GM23338 (cell line): ENCODE data around the gene PNMA8B. TPM values are rescaled to one million over a fixed set of nuclear protein-coding genes. Genes with fewer than 3 reads are reported as not detected.

Experiments used
- ATAC-seq: fragments of 200-7000 bp; cut with Tn5 transposase; 3 replicates; pipeline ENCODE4 v1.9.1; 2020
- DNase-seq: peaks from one replicate; pipeline ENCODE4 v3.0.0-alpha.2; 2015; ENCODE audit warnings: low spot score
- H2AFZ ChIP-seq: fragments of 200-600 bp; sonication (generic); 2 replicates; pipeline ENCODE4 v1.8.0; 2016; ENCODE audit warnings: antibody characterized with exemption, mild to moderate bottlenecking, moderate library complexity
- H3F3A ChIP-seq: fragments of 200-600 bp; sonication (generic); replicated peaks from 2 replicates; pipeline ENCODE4 v1.8.0; 2017; ENCODE audit warnings: antibody characterized with exemption, mixed run types, low read depth
- H3K27ac ChIP-seq: fragments of 200-600 bp; sonication (generic); 2 replicates; pipeline ENCODE4 v1.6.1; 2016; ENCODE audit warnings: low read depth
- H3K27me3 ChIP-seq: fragments of 200-600 bp; sonication (generic); 2 replicates; pipeline ENCODE4 v1.8.0; 2016; ENCODE audit warnings: mild to moderate bottlenecking, mixed run types, moderate library complexity; ENCODE audit not compliant: insufficient read depth
- H3K36me3 ChIP-seq: fragments of 200-600 bp; sonication (generic); 2 replicates; pipeline ENCODE4 v1.8.0; 2016; ENCODE audit warnings: mild to moderate bottlenecking; ENCODE audit not compliant: insufficient read depth
- H3K4me1 ChIP-seq: fragments of 200-600 bp; sonication (generic); 2 replicates; pipeline ENCODE4 v1.8.0; 2016; ENCODE audit warnings: mild to moderate bottlenecking, moderate library complexity; ENCODE audit not compliant: insufficient read depth
- H3K4me2 ChIP-seq: fragments of 200-600 bp; sonication (generic); 2 replicates; pipeline ENCODE4 v1.7.1; 2017; ENCODE audit warnings: mixed run types
- H3K4me3 ChIP-seq: fragments of 200-600 bp; sonication (generic); 2 replicates; pipeline ENCODE4 v1.6.1; 2016; ENCODE audit warnings: mixed run types
- H3K79me2 ChIP-seq: fragments of 200-600 bp; sonication (generic); replicated peaks from 2 replicates; pipeline ENCODE4 v1.8.0; 2017; ENCODE audit warnings: mild to moderate bottlenecking; ENCODE audit not compliant: insufficient read depth
- H3K9me2 ChIP-seq: fragments of 200-600 bp; sonication (generic); 2 replicates; pipeline ENCODE4 v1.8.0; 2017; ENCODE audit not compliant: insufficient read depth
- H4K20me1 ChIP-seq: fragments of 200-600 bp; sonication (generic); replicated peaks from 2 replicates; pipeline ENCODE4 v1.8.0; 2017; ENCODE audit warnings: mild to moderate bottlenecking; ENCODE audit not compliant: insufficient read depth
- H3K27ac Mint-ChIP-seq: 2 replicates; pipeline ENCODE4 v1.8.0; 2020; ENCODE audit warnings: inconsistent platforms, mild to moderate bottlenecking, moderate library complexity, mixed read lengths
- H3K27me3 Mint-ChIP-seq: 3 replicates; pipeline ENCODE4 v1.8.0; 2022; ENCODE audit warnings: low read depth, mild to moderate bottlenecking, moderate library complexity, mixed read lengths, inconsistent platforms; ENCODE audit not compliant: insufficient read depth, poor library complexity
- H3K36me3 Mint-ChIP-seq: 3 replicates; pipeline ENCODE4 v1.8.0; 2021; ENCODE audit warnings: low read depth, mild to moderate bottlenecking, inconsistent platforms, moderate library complexity, mixed read lengths
- H3K4me1 Mint-ChIP-seq: 3 replicates; pipeline ENCODE4 v1.8.0; 2020; ENCODE audit warnings: mild to moderate bottlenecking, inconsistent platforms, mixed read lengths
- H3K4me3 Mint-ChIP-seq: 3 replicates; pipeline ENCODE4 v1.8.0; 2021; ENCODE audit warnings: moderate library complexity, mild to moderate bottlenecking, inconsistent platforms, mixed read lengths
- H3K9me3 Mint-ChIP-seq: 3 replicates; pipeline ENCODE4 v1.8.0; 2020; ENCODE audit warnings: moderate library complexity, mild to moderate bottlenecking, inconsistent platforms, mixed read lengths
- CREB1 ChIP-seq: fragments of 250-450 bp; sonication (Bioruptor Pico); IDR thresholded peaks from 2 replicates; pipeline ENCODE4 v1.5.0; 2020; ENCODE audit warnings: low read depth, mild to moderate bottlenecking, moderate library complexity
- CTCF ChIP-seq, 2 experiments: fragments of 200-600 bp in 1 of 2; sonication (generic) in 1 of 2; conservative IDR thresholded peaks; 2 replicates each; pipeline versions ENCODE4 v1.5.1 to v1.6.1; 2016 to 2017; ENCODE audit warnings: antibody characterized with exemption in 2 of 2, low read depth in 2 of 2, mild to moderate bottlenecking in 2 of 2, moderate library complexity in 1 of 2
- EZH2 ChIP-seq: fragments of 200-600 bp; sonication (generic); IDR thresholded peaks from one replicate; pipeline ENCODE4 v1.8.0; 2017; ENCODE audit warnings: antibody characterized with exemption, mild to moderate bottlenecking, low read depth; ENCODE audit not compliant: unreplicated experiment
- EZH2phosphoT487 ChIP-seq: fragments of 200-600 bp; sonication (generic); IDR thresholded peaks from one replicate; pipeline ENCODE4 v1.8.1; 2018; ENCODE audit warnings: antibody characterized with exemption; ENCODE audit not compliant: unreplicated experiment
- JUNB ChIP-seq: IDR thresholded peaks from one replicate; pipeline ENCODE4 v1.6.1; 2016; ENCODE audit warnings: antibody characterized with exemption; ENCODE audit not compliant: unreplicated experiment
- NANOG ChIP-seq: IDR thresholded peaks from 2 replicates; pipeline ENCODE4 v1.6.1; 2016; ENCODE audit warnings: antibody characterized with exemption, borderline replicate concordance
- POLR2AphosphoS5 ChIP-seq: IDR thresholded peaks from 2 replicates; pipeline ENCODE4 v1.6.1; 2016; ENCODE audit warnings: antibody characterized with exemption, low read depth
- STAT1 ChIP-seq: IDR thresholded peaks from one replicate; pipeline ENCODE4 v1.6.1; 2016; ENCODE audit warnings: antibody characterized with exemption; ENCODE audit not compliant: unreplicated experiment
- ZNF114 ChIP-seq: fragments of 250-450 bp; sonication (Bioruptor Pico); IDR thresholded peaks from 2 replicates; pipeline ENCODE4 v1.5.0; 2020; ENCODE audit warnings: mild to moderate bottlenecking, moderate library complexity
- ZNF331 ChIP-seq: fragments of 250-450 bp; sonication (Bioruptor Pico); IDR thresholded peaks from 2 replicates; pipeline ENCODE4 v1.5.0; 2020; ENCODE audit warnings: low read depth, mild to moderate bottlenecking, moderate library complexity
- ZNF462 ChIP-seq: fragments of 250-450 bp; sonication (Bioruptor Pico); IDR thresholded peaks from 2 replicates; pipeline ENCODE4 v1.5.0; 2020; ENCODE audit warnings: mild to moderate bottlenecking, moderate library complexity
- polyA plus RNA-seq: library from polyadenylated mRNA; unstranded; fragments of >200 nt; fragmentation: Nextera tagmentation; extraction: Ambion mirVana; gene quantifications from 2 replicates; pipeline ENCODE4 v1.2.1, GENCODE V29; 2016
- total RNA-seq: library from RNA; depleted of rRNA; stranded (reverse); fragments of >200 nt; shearing (Covaris generic); gene quantifications from 2 replicates; pipeline ENCODE4 v1.2.3, GENCODE V29; 2014
- TF ChIP-seq, protein P1 (sequence below): IDR thresholded peaks from one replicate; pipeline ENCODE4 v1.6.1; 2018; ENCODE audit warnings: antibody characterized with exemption; ENCODE audit not compliant: unreplicated experiment
- TF ChIP-seq, protein P2 (sequence below): IDR thresholded peaks from 2 replicates; pipeline ENCODE4 v1.6.1; 2016; ENCODE audit warnings: antibody characterized with exemption

Gene PNMA8B
- total and polyA plus RNA-seq, 2 experiments from 2014 or later, result 0.44 to 1.7 TPM

DNA sequence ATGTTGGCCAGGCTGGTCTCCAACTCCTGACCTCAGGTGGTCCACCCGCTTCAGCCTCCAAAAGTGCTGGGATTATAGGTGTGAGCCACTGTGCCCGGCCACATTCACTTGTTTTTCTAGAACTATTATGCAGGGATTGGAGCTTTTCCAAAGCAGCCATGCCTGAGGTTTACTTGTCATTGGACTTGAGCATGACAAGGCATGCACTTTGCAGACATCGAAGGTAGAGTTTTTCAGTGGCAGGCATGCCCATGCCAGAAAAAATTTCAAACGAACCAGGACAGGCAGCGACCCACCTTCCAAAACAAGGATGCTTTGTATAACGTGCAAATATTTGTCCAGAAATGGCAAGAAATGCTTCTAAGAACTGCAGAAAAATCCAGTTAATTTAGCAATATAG is 42.0 kb downstream of the PNMA8B start:
- DNase-seq (no peak), ATAC-seq (no peak)
- H3K27ac ChIP-seq, result no peak overlapping the region
- no peaks in the 10 kb centered on the region for H3K4me1 ChIP-seq
- no peaks in the 10 kb centered on the region for H3K79me2 ChIP-seq
- Mint-ChIP-seq H3K4me3 (no peak overlapping the region), H3K27me3 (no peaks in the 10 kb centered on the region), H3K27ac (no peak overlapping the region), H3K9me3 (peaks cover 7% of the 10 kb centered on the region; the same call in 2 of the 3 replicates), H3K4me1 (no peaks in the 10 kb centered on the region), H3K36me3 (no peaks in the 10 kb centered on the region)
- H3F3A ChIP-seq, result no peaks in the 10 kb centered on the region
- H3K4me2 ChIP-seq, result no peak overlapping the region
- TF ChIP-seq JUNB, result no peak
- TF ChIP-seq EZH2, result no peak
- TF ChIP-seq, protein P1, sequence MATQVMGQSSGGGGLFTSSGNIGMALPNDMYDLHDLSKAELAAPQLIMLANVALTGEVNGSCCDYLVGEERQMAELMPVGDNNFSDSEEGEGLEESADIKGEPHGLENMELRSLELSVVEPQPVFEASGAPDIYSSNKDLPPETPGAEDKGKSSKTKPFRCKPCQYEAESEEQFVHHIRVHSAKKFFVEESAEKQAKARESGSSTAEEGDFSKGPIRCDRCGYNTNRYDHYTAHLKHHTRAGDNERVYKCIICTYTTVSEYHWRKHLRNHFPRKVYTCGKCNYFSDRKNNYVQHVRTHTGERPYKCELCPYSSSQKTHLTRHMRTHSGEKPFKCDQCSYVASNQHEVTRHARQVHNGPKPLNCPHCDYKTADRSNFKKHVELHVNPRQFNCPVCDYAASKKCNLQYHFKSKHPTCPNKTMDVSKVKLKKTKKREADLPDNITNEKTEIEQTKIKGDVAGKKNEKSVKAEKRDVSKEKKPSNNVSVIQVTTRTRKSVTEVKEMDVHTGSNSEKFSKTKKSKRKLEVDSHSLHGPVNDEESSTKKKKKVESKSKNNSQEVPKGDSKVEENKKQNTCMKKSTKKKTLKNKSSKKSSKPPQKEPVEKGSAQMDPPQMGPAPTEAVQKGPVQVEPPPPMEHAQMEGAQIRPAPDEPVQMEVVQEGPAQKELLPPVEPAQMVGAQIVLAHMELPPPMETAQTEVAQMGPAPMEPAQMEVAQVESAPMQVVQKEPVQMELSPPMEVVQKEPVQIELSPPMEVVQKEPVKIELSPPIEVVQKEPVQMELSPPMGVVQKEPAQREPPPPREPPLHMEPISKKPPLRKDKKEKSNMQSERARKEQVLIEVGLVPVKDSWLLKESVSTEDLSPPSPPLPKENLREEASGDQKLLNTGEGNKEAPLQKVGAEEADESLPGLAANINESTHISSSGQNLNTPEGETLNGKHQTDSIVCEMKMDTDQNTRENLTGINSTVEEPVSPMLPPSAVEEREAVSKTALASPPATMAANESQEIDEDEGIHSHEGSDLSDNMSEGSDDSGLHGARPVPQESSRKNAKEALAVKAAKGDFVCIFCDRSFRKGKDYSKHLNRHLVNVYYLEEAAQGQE, result no peak
- TF ChIP-seq, protein P2, sequence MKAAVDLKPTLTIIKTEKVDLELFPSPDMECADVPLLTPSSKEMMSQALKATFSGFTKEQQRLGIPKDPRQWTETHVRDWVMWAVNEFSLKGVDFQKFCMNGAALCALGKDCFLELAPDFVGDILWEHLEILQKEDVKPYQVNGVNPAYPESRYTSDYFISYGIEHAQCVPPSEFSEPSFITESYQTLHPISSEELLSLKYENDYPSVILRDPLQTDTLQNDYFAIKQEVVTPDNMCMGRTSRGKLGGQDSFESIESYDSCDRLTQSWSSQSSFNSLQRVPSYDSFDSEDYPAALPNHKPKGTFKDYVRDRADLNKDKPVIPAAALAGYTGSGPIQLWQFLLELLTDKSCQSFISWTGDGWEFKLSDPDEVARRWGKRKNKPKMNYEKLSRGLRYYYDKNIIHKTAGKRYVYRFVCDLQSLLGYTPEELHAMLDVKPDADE, result no peak
- no peak for TF ChIP-seq CTCF (conservative IDR thresholded peaks at IDR 0.05; ENCODE audit: low read depth in 2 of 2)
- no peak for TF ChIP-seq POLR2AphosphoS5
- no peak for TF ChIP-seq EZH2phosphoT487
- no peak for TF ChIP-seq NANOG
- no peak for TF ChIP-seq ZNF114 (CRISPR knock-in tag)
- no peak for TF ChIP-seq ZNF462
- TF ChIP-seq ZNF331 (CRISPR knock-in tag), result no peak
- no peak for TF ChIP-seq STAT1
- no peak for TF ChIP-seq CREB1 (CRISPR knock-in tag)
- no peak overlapping the region for H3K4me3 ChIP-seq
- no peaks in the 10 kb centered on the region; the same call in 1 of the 2 replicates for H4K20me1 ChIP-seq
- H3K9me2 ChIP-seq, result no peaks in the 10 kb centered on the region
- no peak overlapping the region for H2AFZ ChIP-seq
- H3K27me3 ChIP-seq, result no peaks in the 10 kb centered on the region
- no peaks in the 10 kb centered on the region for H3K36me3 ChIP-seq
